SK-N-SH (cell line): ENCODE results near the gene LAPTM4A. TPM values are rescaled to one million over a fixed set of nuclear protein-coding genes. Genes with fewer than 3 reads are reported as not detected.

ENCODE experiments used
- CTCF ChIA-PET: fragments of 300-600, 350-600 bp; formaldehyde crosslinking; extraction: SDS; loops from one replicate; lab custom pipeline; 2021; lab: Yijun Ruan, JAX
- POLR2A ChIA-PET: fragments of 350-600 bp; sonication (Branson Sonifier 250); formaldehyde crosslinking; extraction: SDS; loops from one replicate; lab custom pipeline; 2020; ENCODE audit warnings: antibody characterized with exemption, inconsistent platforms; lab: Yijun Ruan, JAX
- DNase-seq: peaks from one replicate; pipeline ENCODE4 v3.0.0; 2012
- H2AFZ ChIP-seq: fragments of 200-600 bp; sonication (generic); 2 replicates; pipeline ENCODE4 v1.8.1; 2016; ENCODE audit warnings: antibody characterized with exemption, mild to moderate bottlenecking, low read depth
- H3F3A ChIP-seq: fragments of 200-600 bp; sonication (generic); replicated peaks from 2 replicates; pipeline ENCODE3; 2016; ENCODE audit warnings: antibody characterized with exemption, mild to moderate bottlenecking; ENCODE audit not compliant: insufficient read depth
- H3K27ac ChIP-seq, 2 experiments: fragments of 200-500 bp in 1 of 2; fragments of 200-600 bp in 1 of 2; sonication (Bioruptor generic) in 1 of 2; sonication (generic), shearing (Covaris generic) in 1 of 2; 2 replicates each; pipeline versions ENCODE4 v1.5.1 to v1.6.1; 2014 to 2016; ENCODE audit warnings: low read depth in 2 of 2, inconsistent platforms in 1 of 2, low read length in 1 of 2, mild to moderate bottlenecking in 1 of 2, mixed read lengths in 1 of 2
- H3K27me3 ChIP-seq: fragments of 200-600 bp; sonication (generic), shearing (Covaris generic); 2 replicates; pipeline ENCODE4 v1.6.1; 2016; ENCODE audit warnings: mixed run types; ENCODE audit not compliant: insufficient read depth
- H3K36me3 ChIP-seq, 2 experiments: fragments of 200-500 bp in 1 of 2; fragments of 200-600 bp in 1 of 2; sonication (Bioruptor generic) in 1 of 2; sonication (generic) in 1 of 2; replicated peaks in 1 of 2; 2 replicates each; pipeline versions ENCODE3 to v1.5.1; 2014 to 2016; ENCODE audit warnings: low read length in 1 of 2, mild to moderate bottlenecking in 1 of 2; ENCODE audit not compliant: insufficient read depth in 2 of 2, control insufficient read depth in 1 of 2
- H3K4me1 ChIP-seq, 2 experiments: fragments of 200-500 bp in 1 of 2; fragments of 200-600 bp in 1 of 2; sonication (Bioruptor generic) in 1 of 2; sonication (generic), shearing (Covaris generic) in 1 of 2; 2 replicates each; pipeline versions ENCODE4 v1.5.1 to v1.6.1; 2014 to 2016; ENCODE audit warnings: low read depth in 1 of 2, low read length in 1 of 2, mixed run types in 1 of 2; ENCODE audit not compliant: insufficient read depth in 2 of 2, control insufficient read depth in 1 of 2
- H3K4me2 ChIP-seq: fragments of 200-600 bp; sonication (generic), shearing (Covaris generic); 2 replicates; pipeline ENCODE4 v1.6.1; 2017; ENCODE audit warnings: mixed run types
- H3K4me3 ChIP-seq, 2 experiments: fragments of 200-500 bp in 1 of 2; fragments of 200-600 bp in 1 of 2; sonication (Bioruptor generic) in 1 of 2; sonication (generic), shearing (Covaris generic) in 1 of 2; 2 replicates each; pipeline versions ENCODE4 v1.5.1 to v1.8.1; 2014 to 2016; ENCODE audit warnings: low read depth in 2 of 2, inconsistent platforms in 1 of 2, low read length in 1 of 2, mild to moderate bottlenecking in 1 of 2, mixed read lengths in 1 of 2, moderate library complexity in 1 of 2
- H3K79me2 ChIP-seq: fragments of 200-600 bp; sonication (generic); 2 replicates; pipeline ENCODE4 v1.8.1; 2017; ENCODE audit warnings: mild to moderate bottlenecking; ENCODE audit not compliant: insufficient read depth
- H3K9ac ChIP-seq: fragments of 200-600 bp; sonication (generic); 2 replicates; pipeline ENCODE4 v1.6.1; 2017; ENCODE audit warnings: mixed run types
- H3K9me2 ChIP-seq: fragments of 200-600 bp; sonication (generic); 2 replicates; pipeline ENCODE4 v1.6.1; 2017; ENCODE audit warnings: mixed run types
- H3K9me3 ChIP-seq: fragments of 200-600 bp; sonication (generic); 2 replicates; pipeline ENCODE4 v1.6.1; 2017; ENCODE audit warnings: mixed run types, mild to moderate bottlenecking, moderate library complexity
- H4K20me1 ChIP-seq: fragments of 200-600 bp; sonication (generic); 2 replicates; pipeline ENCODE4 v1.6.1; 2017; ENCODE audit warnings: mild to moderate bottlenecking, mixed run types; ENCODE audit not compliant: insufficient read depth
- ELF1 ChIP-seq: IDR thresholded peaks from 2 replicates; pipeline ENCODE4 v1.4.0; 2012
- GATA2 ChIP-seq: sonication (generic); formaldehyde crosslinking; IDR thresholded peaks from 2 replicates; pipeline ENCODE4 v1.5.0; 2020; ENCODE audit warnings: mild to moderate bottlenecking, missing genetic modification reagents
- PBX3 ChIP-seq: IDR thresholded peaks from 2 replicates; pipeline ENCODE4; 2012
- RCOR1 ChIP-seq: fragments of 150-350 bp; IDR thresholded peaks from 2 replicates; pipeline ENCODE4 v1.6.1; 2017; ENCODE audit warnings: antibody characterized with exemption, low read length
- REST ChIP-seq: IDR thresholded peaks from 2 replicates; pipeline ENCODE4 v1.6.1; 2012; ENCODE audit warnings: mild to moderate bottlenecking, low read depth, low read length, moderate library complexity
- SIN3A ChIP-seq: IDR thresholded peaks from 2 replicates; pipeline ENCODE4 v1.6.1; 2012; ENCODE audit warnings: low read depth, mild to moderate bottlenecking, low read length, moderate library complexity, borderline replicate concordance
- SMC3 ChIP-seq: IDR thresholded peaks from 2 replicates; pipeline ENCODE4 v1.6.1; 2012; ENCODE audit warnings: low read depth, low read length, improper control_type of control experiment
- USF2 ChIP-seq: fragments of 150-350 bp; IDR thresholded peaks from 2 replicates; pipeline ENCODE4 v1.6.1; 2017; ENCODE audit warnings: antibody characterized with exemption, low read length, low read depth, borderline replicate concordance
- WGBS: methylation state at CpG from one replicate; pipeline ENCODE4 v1.1.6; 2017; ENCODE audit warnings: low lambda C conversion rate; 5-methylcytosine and 5-hydroxymethylcytosine counted together
- polyA plus RNA-seq, 3 experiments: library from polyadenylated mRNA; depleted of rRNA; stranded (reverse); fragments of >200 nt; gene quantifications; 2 replicates each; pipeline ENCODE4 v1.2.3, GENCODE V29; 2012

LAPTM4A gene
- polyA plus RNA-seq, 1 of the 3 experiments (the other 2 are of a cell fraction) = 306 TPM

GRCh38 chr2:20048488-20049448, 2.7 kb downstream of the LAPTM4A start:
- POLR2A ChIA-PET = no interaction called here
- CTCF ChIA-PET = interaction anchor here (0.8 to 6.3 kb wide), 9 partner anchors 10 to 93 kb away, joined by 3 to 54 read pairs (median 3); partner anchors contain the start of gene MATN3
- no peak overlapping the region for H2AFZ ChIP-seq
- peak overlapping the region; percentile 72 to 99; a peak in 3 of 4 replicates for H3K4me3 ChIP-seq
- 76% methylated on average over 6 of the region's 6 CpGs for WGBS
- H4K20me1 ChIP-seq = peaks cover 53% of the 10 kb centered on the region
- no peaks in the 10 kb centered on the region for H3K27me3 ChIP-seq
- H3K79me2 ChIP-seq = peaks cover 83% of the 10 kb centered on the region
- no peaks in the 10 kb centered on the region for H3K9me3 ChIP-seq
- peaks cover 14 to 40% of the 10 kb centered on the region in 2 experiments; a peak in 3 of 4 replicates for H3K4me1 ChIP-seq
- H3K9ac ChIP-seq = peak overlapping the region; percentile 85; the same call in 1 of the 2 replicates
- TF ChIP-seq SIN3A (no peak), REST (no peak), SMC3 (no peak), ELF1 (no peak), RCOR1 (no peak), GATA2 (CRISPR knock-in tag) (peak; percentile 25; the same call in 1 of the 2 replicates), PBX3 (no peak), USF2 (no peak)
- no peaks in the 10 kb centered on the region for H3K9me2 ChIP-seq
- H3K36me3 ChIP-seq = peaks cover 2 to 7% of the 10 kb centered on the region in 2 experiments
- peak overlapping the region; percentile 72 for H3K4me2 ChIP-seq
- DNase-seq = no peak
- H3K27ac ChIP-seq = peak overlapping the region; percentile 16 to 98; a peak in 3 of 4 replicates
- H3F3A ChIP-seq = peaks cover 3% of the 10 kb centered on the region
